ENCODE results near the gene TNFAIP8. TPM values are rescaled to one million over a fixed set of nuclear protein-coding genes. Genes with fewer than 3 reads are reported as not detected.
"Not testable (repeated sequence)": the region's sequence is repeated elsewhere in the genome, so short reads cannot be mapped to it uniquely, and the experiment has no call there.

Gene TNFAIP8
- total RNA-seq, 2 donors from 2014 or later: 131 to 333 TPM

DNA sequence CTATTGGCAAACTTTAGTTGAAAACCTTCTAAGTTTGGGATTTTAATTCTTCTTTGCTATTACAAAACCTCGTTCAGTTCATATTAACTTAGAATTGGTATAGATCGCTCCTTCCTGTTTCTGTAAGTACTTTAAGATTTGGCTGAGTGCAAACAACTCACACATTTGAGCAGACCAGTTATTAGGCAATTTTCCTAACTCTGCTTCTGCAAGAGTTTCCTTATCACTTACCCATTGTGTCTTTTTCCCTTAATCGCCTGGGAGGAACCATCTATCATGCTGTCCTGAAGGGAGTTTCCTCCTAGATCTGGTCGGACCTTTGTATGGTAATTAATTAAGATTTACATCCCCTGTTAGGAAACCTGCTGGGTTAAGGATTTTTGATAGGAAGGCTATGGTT is 71.8 kb downstream of the TNFAIP8 start:
- H3K4me1 Mint-ChIP-seq (ENCODE audit: low read depth in 2 of 2); H3K36me3 Mint-ChIP-seq; H3K9me3 Mint-ChIP-seq; H3K4me3 Mint-ChIP-seq; H3K27ac Mint-ChIP-seq; H3K27me3 Mint-ChIP-seq; DNase-seq (ENCODE audit: low spot score); ATAC-seq: not testable (repeated sequence)

DNA sequence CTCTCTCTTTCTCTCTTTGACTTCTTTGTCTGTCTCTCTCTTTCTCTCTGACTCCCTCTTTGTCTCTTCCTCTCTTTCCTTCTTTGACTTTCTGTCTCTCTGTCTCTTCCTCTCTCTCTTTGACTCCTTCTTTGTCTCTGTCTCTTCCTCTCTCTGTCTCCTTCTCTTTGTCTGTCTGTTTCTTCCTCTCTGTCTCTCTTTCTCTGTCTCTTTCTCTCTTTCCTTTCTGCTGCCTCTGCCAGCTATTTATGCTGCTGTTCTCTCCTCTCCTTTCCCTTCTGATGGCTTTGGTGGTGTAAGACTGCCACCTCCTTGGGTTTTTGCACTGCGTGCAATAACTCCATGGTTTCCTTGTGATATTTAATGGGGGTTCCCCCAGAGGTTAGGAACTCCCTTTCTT is 72.3 kb downstream of the TNFAIP8 start:
- H3K9me3 Mint-ChIP-seq; ATAC-seq; H3K4me1 Mint-ChIP-seq (ENCODE audit: low read depth in 2 of 2): not testable (repeated sequence)

DNA sequence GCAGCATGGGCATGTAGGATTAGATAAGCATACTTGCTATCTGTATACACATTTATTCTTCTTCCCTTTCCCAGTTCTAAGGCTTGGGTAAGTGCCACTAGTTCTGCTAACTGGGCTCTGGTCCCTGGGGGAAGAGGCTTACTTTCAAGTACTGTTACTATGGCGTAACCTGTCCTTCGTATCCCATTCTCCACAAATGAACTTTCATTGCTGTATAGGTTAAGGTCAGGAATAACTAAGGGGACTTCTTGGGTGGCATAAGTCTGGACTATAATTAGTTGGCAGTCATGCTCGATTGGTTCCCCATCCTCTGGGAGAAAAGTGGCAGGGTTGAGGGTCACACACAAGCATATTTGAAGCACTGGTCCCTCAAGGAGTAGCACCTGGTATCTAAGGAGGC is 72.8 kb downstream of the TNFAIP8 start:
- not testable (repeated sequence) for H3K27me3 Mint-ChIP-seq; H3K36me3 Mint-ChIP-seq; H3K9me3 Mint-ChIP-seq; DNase-seq (ENCODE audit: low spot score); H3K27ac Mint-ChIP-seq; H3K4me3 Mint-ChIP-seq; H3K4me1 Mint-ChIP-seq (ENCODE audit: low read depth in 2 of 2); ATAC-seq

More for the DNA sequence above, 72.3 kb downstream of the TNFAIP8 start:
- DNase-seq (ENCODE audit: low spot score); H3K27ac Mint-ChIP-seq; H3K4me3 Mint-ChIP-seq; H3K27me3 Mint-ChIP-seq; H3K36me3 Mint-ChIP-seq: not testable (repeated sequence)

DNA sequence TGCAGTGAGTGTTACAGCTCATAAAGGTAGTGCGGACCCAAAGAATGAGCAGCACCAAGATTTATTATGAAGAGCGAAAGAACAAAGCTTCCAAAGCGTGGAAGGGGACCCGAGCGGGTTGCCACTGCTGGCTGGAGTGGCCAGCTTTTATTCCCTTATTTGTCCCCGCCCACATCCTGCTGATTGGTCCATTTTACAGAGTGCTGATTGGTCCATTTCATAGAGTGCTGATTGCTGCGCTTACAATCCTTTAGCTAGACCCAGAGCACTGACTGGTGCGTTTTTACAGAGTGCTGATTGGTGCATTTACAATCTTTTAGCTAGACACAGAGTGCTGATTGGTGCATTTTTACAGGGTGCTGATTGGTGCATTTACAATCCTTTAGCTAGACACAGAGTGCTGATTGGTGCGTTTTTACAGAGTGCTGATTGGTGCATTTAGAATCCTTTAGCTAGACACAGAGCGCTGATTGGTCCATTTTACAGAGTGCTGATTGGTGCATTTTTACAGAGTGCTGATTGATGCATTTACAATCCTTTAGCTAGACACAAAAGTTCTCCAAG is 76.9 kb downstream of the TNFAIP8 start:
- not testable (repeated sequence) for DNase-seq (ENCODE audit: low spot score); H3K36me3 Mint-ChIP-seq; H3K27ac Mint-ChIP-seq; H3K4me3 Mint-ChIP-seq; H3K9me3 Mint-ChIP-seq; ATAC-seq
- peaks cover 12 to 21% of the 10 kb centered on the region in 2 donors for H3K27me3 Mint-ChIP-seq
- peaks cover 15 to 18% of the 10 kb centered on the region in 2 donors for H3K4me1 Mint-ChIP-seq (ENCODE audit: low read depth in 2 of 2)

DNA sequence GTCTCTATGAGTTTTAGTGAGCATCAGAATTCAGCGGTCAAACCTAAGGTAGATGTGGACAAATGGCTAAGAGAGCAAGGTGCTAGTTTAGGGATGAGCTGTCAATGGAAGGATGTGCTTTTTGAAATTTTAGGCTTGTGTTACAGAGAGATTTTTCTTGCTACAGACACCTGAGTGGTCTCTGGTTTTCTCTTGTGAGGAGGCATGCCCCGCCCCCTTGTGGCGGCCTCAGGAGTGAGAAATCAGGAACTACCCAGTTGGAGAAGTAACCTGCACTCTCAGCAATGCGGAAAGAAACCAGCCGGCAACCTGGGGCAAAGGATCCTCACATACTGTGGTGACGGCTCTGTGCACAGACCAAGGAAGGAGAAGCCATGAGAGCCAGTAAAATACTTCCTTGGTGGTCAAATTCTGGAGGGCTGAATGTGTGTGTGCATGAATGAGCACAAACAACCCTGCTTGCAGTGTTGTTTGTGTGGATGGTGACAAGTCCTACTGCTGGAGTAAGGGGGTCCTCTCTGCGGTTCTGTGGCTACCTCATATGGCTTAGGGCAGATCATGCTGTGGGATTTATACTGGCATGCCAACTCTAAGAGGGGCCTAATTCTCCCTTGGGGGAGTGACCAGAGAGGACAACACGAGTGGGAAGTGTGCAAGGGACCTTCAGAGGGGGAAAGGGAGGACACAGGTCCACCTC is 79.8 kb downstream of the TNFAIP8 start:
- Mint-ChIP-seq H3K27ac (no peak overlapping the region), H3K4me3 (no peak overlapping the region), H3K9me3 (no peaks in the 10 kb centered on the region), H3K27me3 (peaks cover 21 to 34% of the 10 kb centered on the region in 2 donors), H3K4me1 (ENCODE audit: low read depth in 2 of 2) (peaks cover 20 to 22% of the 10 kb centered on the region in 2 donors), H3K36me3 (no peaks in the 10 kb centered on the region)
- DNase-seq (ENCODE audit: low spot score) (peak; percentile 67), ATAC-seq (peak; percentile 28 to 66)

DNA sequence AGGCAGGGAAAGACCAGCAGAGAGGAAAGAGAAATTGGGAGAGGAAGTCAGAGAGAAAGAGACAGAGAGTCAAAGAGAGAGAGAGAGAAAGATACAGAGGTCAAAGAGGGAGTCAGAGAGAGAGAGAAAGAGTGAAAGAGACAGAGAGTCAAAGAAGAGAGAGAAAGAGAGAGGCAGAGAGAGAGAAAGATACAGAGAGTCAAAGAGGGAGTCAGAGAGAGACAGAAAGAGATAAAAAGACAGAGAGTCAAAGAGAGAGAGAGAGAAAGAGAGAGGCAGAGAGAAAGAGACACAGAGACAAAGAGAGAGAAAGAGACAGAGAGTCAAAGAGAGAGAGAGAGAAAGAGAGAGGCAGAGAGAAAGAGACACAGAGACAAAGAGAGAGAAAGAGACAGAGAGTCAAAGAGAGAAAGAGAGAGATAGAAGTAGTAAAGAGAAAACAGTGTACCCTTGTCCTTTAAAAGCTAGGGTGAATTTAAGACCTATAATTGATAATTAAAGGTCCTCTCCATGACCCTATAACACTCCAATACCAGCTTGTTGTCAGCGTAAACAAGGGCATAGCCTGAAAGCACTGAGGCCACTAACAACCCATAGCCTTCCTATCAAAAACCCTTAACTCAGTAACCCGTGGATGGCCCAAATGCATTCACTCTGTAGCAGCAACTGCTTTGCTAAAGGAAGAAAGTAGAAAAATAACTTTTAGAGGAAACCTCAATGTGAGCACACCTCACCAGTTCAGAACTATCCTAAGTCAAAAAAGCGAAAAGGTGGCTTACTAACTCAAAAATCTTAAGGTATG is 82.2 kb downstream of the TNFAIP8 start:
- peaks cover 30 to 46% of the 10 kb centered on the region in 2 donors for H3K27me3 Mint-ChIP-seq
- H3K27ac Mint-ChIP-seq: peak overlapping the region in 1 of 2 donors; percentile 35
- ATAC-seq; H3K9me3 Mint-ChIP-seq; H3K36me3 Mint-ChIP-seq; DNase-seq (ENCODE audit: low spot score): not testable (repeated sequence)
- H3K4me3 Mint-ChIP-seq: peak overlapping the region; percentile 62
- peaks cover 20 to 22% of the 10 kb centered on the region in 2 donors for H3K4me1 Mint-ChIP-seq (ENCODE audit: low read depth in 2 of 2)

DNA sequence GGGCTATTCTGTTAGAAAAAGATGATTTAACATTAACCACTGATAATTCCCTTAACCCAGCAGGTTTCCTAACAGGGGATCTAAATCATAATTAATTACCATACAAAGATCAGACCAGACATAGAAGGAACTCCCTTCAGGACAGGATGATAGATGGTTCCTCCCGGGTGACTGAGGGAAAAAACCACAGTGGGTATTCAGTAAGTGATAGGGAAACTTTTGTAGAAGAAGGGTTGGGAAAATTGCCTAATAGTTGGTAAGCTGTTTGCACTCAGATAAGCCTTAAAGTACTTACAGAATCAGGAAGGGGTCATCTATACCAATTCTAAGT is 82.7 kb downstream of the TNFAIP8 start:
- H3K9me3 Mint-ChIP-seq; DNase-seq (ENCODE audit: low spot score); ATAC-seq; H3K36me3 Mint-ChIP-seq: not testable (repeated sequence)
- peaks cover 20 to 22% of the 10 kb centered on the region in 2 donors for H3K4me1 Mint-ChIP-seq (ENCODE audit: low read depth in 2 of 2)
- H3K27ac Mint-ChIP-seq: peak overlapping the region in 1 of 2 donors; percentile 35
- peak overlapping the region; percentile 62 for H3K4me3 Mint-ChIP-seq
- peaks cover 34 to 46% of the 10 kb centered on the region in 2 donors for H3K27me3 Mint-ChIP-seq

DNA sequence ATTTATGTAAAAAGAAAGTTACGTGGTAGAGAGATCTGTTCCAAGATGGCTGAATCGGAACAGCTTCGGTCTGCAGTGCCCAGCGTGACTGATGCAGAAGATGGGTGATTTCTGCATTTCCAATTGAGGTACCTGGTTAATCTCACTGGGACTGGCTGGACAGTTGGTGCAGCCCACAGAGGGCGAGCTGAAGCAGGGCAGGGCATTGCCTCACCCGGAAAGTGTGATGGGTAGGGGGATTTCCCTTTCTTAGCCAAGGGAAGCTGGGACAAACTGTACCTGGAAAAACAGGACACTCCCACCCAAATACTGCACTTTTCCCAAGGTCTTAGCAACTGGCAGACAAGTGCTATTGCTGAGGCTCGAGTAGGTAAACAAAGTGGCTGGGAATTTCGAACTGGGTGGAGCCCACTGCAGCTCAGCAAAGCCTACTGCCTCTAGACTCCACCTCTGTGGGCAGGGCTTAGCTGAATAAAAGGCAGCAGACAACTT is 83.4 kb downstream of the TNFAIP8 start:
- peak in 1 of 2 donors; percentile 24 for ATAC-seq
- peak overlapping the region; percentile 62 for H3K4me3 Mint-ChIP-seq
- no peak for DNase-seq (ENCODE audit: low spot score)
- no peaks in the 10 kb centered on the region for H3K9me3 Mint-ChIP-seq
- H3K4me1 Mint-ChIP-seq (ENCODE audit: low read depth in 2 of 2): peaks cover 20 to 22% of the 10 kb centered on the region in 2 donors
- peaks cover 36 to 46% of the 10 kb centered on the region in 2 donors for H3K27me3 Mint-ChIP-seq
- H3K27ac Mint-ChIP-seq: peak overlapping the region in 1 of 2 donors; percentile 35
- H3K36me3 Mint-ChIP-seq: peaks cover 5% of the 10 kb centered on the region

DNA sequence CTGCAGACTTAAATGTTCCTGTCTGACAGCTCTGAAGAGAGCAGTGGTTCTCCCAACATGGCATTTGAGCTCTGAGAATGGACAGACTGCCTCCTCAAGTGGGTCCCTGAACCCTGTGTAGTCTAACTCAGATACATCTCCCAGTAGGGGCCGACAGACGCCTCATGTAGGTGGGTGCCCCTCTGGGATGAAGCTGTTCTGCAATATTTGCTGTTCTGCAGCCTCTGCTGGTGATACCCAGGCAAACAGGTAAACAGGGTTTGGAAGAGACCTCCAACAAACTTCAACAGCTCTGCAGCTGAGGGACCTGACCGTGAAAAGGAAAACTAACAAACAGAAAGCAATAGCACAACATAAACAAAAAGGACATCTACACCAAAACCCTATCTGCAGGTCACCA is 83.8 kb downstream of the TNFAIP8 start:
- not testable (repeated sequence) for H3K27ac Mint-ChIP-seq; H3K4me3 Mint-ChIP-seq; H3K9me3 Mint-ChIP-seq; H3K36me3 Mint-ChIP-seq; DNase-seq (ENCODE audit: low spot score); ATAC-seq
- H3K4me1 Mint-ChIP-seq (ENCODE audit: low read depth in 2 of 2): peaks cover 20 to 22% of the 10 kb centered on the region in 2 donors
- H3K27me3 Mint-ChIP-seq: peaks cover 38 to 46% of the 10 kb centered on the region in 2 donors

DNA sequence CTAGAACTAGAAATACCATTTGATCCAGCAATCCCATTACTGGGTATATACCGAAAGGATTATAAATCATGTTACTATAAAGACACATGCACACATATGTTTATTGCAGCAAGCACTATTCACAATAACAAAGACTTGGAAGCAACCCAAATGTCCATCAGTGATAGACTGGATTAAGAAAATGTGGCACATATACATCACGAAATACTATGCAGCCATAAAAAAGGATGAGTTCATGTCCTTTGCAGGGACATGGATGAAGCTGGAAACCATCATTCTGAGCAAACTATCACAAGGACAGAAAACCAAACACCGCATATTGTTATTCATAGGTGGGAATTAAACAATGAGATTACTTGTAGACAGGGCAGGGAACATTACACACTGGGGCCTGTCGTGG is 88.8 kb downstream of the TNFAIP8 start:
- H3K4me1 Mint-ChIP-seq (ENCODE audit: low read depth in 2 of 2); H3K4me3 Mint-ChIP-seq; DNase-seq (ENCODE audit: low spot score); H3K36me3 Mint-ChIP-seq; H3K9me3 Mint-ChIP-seq; H3K27ac Mint-ChIP-seq; ATAC-seq: not testable (repeated sequence)
- peaks cover 19 to 29% of the 10 kb centered on the region in 2 donors for H3K27me3 Mint-ChIP-seq

DNA sequence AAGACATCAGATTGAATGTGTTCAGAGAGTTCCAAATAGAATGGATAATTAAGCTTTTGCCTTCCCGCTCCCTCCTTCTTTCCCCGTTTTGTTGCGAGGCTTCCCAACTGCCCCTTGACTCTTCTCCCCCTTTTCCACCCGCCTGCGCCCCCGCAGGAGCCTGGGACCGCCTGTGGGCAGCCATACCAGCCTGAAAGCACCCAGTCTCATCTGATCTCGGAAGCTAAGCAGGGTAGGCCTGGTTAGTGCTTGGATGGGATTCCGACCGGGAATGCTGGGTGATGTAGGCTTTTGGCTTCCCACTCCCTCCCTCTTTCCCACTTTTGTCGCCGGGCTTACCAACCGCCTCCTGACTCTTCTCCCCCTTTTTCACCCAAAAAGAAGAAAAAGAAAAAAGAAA is 89.7 kb downstream of the TNFAIP8 start:
- Mint-ChIP-seq H3K27ac (no peak overlapping the region), H3K4me3 (no peak overlapping the region), H3K27me3 (peaks cover 20 to 25% of the 10 kb centered on the region in 2 donors), H3K4me1 (ENCODE audit: low read depth in 2 of 2) (no peaks in the 10 kb centered on the region), H3K9me3 (no peaks in the 10 kb centered on the region), H3K36me3 (peaks cover 5% of the 10 kb centered on the region)
- ATAC-seq (no peak), DNase-seq (ENCODE audit: low spot score) (no peak)
